ENCODE measurements around the gene NACC2.

The NACC2 gene

GRCh38 chr9:136133191-136133958 is 38.3 kb upstream of the NACC2 start:
- Histone ChIP-seq H3K9me3 (replicated peaks in 1 of 2; ENCODE audit: control insufficient read depth in 2 of 2, insufficient read depth in 1 of 2, low read depth in 1 of 2, low read length in 2 of 2) (no peaks in the 10 kb centered on the region), H3K27me3 (ENCODE audit: control insufficient read depth in 3 of 3, insufficient read depth in 3 of 3, low read depth in 1 of 3, low read length in 3 of 3) (peaks cover 3 to 89% (median 35%) of the 10 kb centered on the region in 3 experiments)
- DNase-seq (ENCODE audit: low spot score) = peak; percentile 70

GRCh38 chr9:136132512-136133050 is 37.5 kb upstream of the NACC2 start:
- Histone ChIP-seq H4K91ac (ENCODE audit: low read depth, low read length, poor library complexity) (no peak overlapping the region), H3K27ac (replicated peaks; ENCODE audit: low read length) (no peak overlapping the region), H3K23ac (ENCODE audit: low read depth, low read length, poor library complexity) (peak overlapping the region; percentile 97), H3K18ac (ENCODE audit: low read length) (peak overlapping the region; percentile 96), H3K9ac (ENCODE audit: low read depth, low read length, poor library complexity) (peak overlapping the region; percentile 70), H2BK5ac (ENCODE audit: low read length) (peak overlapping the region; percentile 97), H2BK15ac (ENCODE audit: low read length) (peak overlapping the region; percentile 49), H3K9me3 (replicated peaks in 1 of 2; ENCODE audit: control insufficient read depth in 2 of 2, insufficient read depth in 1 of 2, low read depth in 1 of 2, low read length in 2 of 2) (no peaks in the 10 kb centered on the region), H3K4ac (ENCODE audit: low read length) (no peak overlapping the region), H3K4me1 (ENCODE audit: control insufficient read depth in 2 of 2, insufficient read depth in 1 of 2, low read depth in 1 of 2, low read length in 2 of 2) (peaks cover 6 to 8% of the 10 kb centered on the region in 2 donors), H4K8ac (ENCODE audit: low read depth, low read length) (no peak overlapping the region), H2AK5ac (ENCODE audit: low read depth, low read length) (peak overlapping the region; percentile 95), H3K4me2 (ENCODE audit: insufficient read depth, low read length, poor library complexity, severe bottlenecking) (peak overlapping the region; percentile 73), H2BK120ac (ENCODE audit: low read depth, low read length) (peak overlapping the region; percentile 94), H3K27me3 (ENCODE audit: control insufficient read depth in 3 of 3, insufficient read depth in 3 of 3, low read depth in 1 of 3, low read length in 3 of 3) (peaks cover 3 to 92% (median 35%) of the 10 kb centered on the region in 3 experiments), H3K79me1 (ENCODE audit: low read depth, low read length) (peaks cover 4% of the 10 kb centered on the region), H2AFZ (ENCODE audit: low read length) (no peak overlapping the region), H3K4me3 (ENCODE audit: low read length in 2 of 2) (peak overlapping the region in 1 of 2 donors; percentile 75), H3K14ac (ENCODE audit: low read length) (peak overlapping the region; percentile 56), H2BK12ac (ENCODE audit: low read length) (peak overlapping the region; percentile 41), H3K36me3 (replicated peaks in 1 of 2; ENCODE audit: control insufficient read depth in 2 of 2, insufficient read depth in 2 of 2, low read length in 2 of 2) (no peaks in the 10 kb centered on the region)
- no CpG with 5 or more reads among the region's 52 CpGs for WGBS, 2 donors (ENCODE audit: extremely low coverage in 2 of 2, insufficient read length in 2 of 2, insufficient replicate concordance in 1 of 2)
- DNase-seq (ENCODE audit: low spot score) = no peak

More at GRCh38 chr9:136133191-136133958, 38.3 kb upstream of the NACC2 start:
- Histone ChIP-seq H2AFZ (ENCODE audit: low read length) (peak overlapping the region; percentile 86), H2BK120ac (ENCODE audit: low read depth, low read length) (peak overlapping the region; percentile 31), H3K4ac (ENCODE audit: low read length) (no peak overlapping the region), H3K4me1 (ENCODE audit: control insufficient read depth in 2 of 2, insufficient read depth in 1 of 2, low read depth in 1 of 2, low read length in 2 of 2) (peaks cover 6 to 8% of the 10 kb centered on the region in 2 donors), H2BK12ac (ENCODE audit: low read length) (peak overlapping the region; percentile 73), H3K23ac (ENCODE audit: low read depth, low read length, poor library complexity) (peak overlapping the region; percentile 25), H3K18ac (ENCODE audit: low read length) (peak overlapping the region; percentile 96), H3K79me1 (ENCODE audit: low read depth, low read length) (peaks cover 4% of the 10 kb centered on the region), H4K8ac (ENCODE audit: low read depth, low read length) (peak overlapping the region; percentile 43), H3K27ac (replicated peaks; ENCODE audit: low read length) (no peak overlapping the region), H3K36me3 (replicated peaks in 1 of 2; ENCODE audit: control insufficient read depth in 2 of 2, insufficient read depth in 2 of 2, low read length in 2 of 2) (no peaks in the 10 kb centered on the region), H2BK5ac (ENCODE audit: low read length) (peak overlapping the region; percentile 53), H3K14ac (ENCODE audit: low read length) (peak overlapping the region; percentile 56), H2BK15ac (ENCODE audit: low read length) (peak overlapping the region; percentile 98), H3K4me2 (ENCODE audit: insufficient read depth, low read length, poor library complexity, severe bottlenecking) (peak overlapping the region; percentile 73), H4K91ac (ENCODE audit: low read depth, low read length, poor library complexity) (no peak overlapping the region), H2AK5ac (ENCODE audit: low read depth, low read length) (peak overlapping the region; percentile 76), H3K4me3 (ENCODE audit: low read length in 2 of 2) (peak overlapping the region in 1 of 2 donors; percentile 70), H3K9ac (ENCODE audit: low read depth, low read length, poor library complexity) (peak overlapping the region; percentile 77)
- no CpG with 5 or more reads among the region's 69 CpGs for WGBS, 2 donors (ENCODE audit: extremely low coverage in 2 of 2, insufficient read length in 2 of 2, insufficient replicate concordance in 1 of 2)

DNA sequence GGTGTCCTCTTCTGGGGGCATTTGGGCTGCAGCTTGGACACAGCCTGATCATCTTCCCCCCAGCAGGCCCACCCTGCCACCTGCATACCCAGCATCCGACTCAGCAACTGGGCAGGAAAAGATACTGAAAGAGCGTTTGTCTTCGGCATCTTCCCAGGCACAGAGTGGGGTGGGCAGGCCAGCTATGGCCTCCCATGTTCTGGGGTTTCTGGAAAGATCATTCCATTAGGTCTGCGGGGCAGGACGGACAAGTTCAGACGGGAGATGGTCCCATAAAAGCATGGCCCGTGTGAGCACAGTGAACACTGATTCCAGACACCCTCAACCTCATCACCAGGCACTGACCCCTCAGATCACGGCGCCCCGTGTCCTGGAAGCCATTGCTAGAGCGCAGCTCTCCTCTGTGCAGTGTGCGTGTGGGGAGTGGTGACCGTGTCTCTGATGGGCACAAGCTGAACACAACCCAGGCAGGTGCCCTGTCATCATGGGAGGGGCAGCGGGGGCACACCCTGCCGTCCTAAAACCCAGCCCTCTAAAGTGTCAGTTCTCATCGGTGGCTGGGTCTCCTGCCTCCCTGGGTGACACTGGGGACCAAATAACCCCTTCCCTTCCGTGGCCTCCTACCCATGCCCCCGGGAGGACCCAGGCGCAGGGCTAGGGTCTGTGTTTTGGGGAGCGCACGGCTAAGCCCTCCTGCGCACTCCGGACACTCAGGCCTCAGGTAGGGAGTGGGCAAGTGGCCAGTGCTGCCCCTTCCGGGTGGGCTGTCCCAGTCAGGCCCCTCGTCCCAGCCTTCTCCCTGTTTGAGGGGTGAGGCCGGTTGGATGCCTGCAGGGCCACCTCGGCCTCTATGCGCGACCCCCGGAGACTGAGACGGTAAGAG is 36.8 kb upstream of the NACC2 start:
- peak overlapping the region; percentile 14 for H2BK12ac ChIP-seq (ENCODE audit: low read length)
- H3K18ac ChIP-seq (ENCODE audit: low read length) = peak overlapping the region; percentile 96
- H3K4ac ChIP-seq (ENCODE audit: low read length) = no peak overlapping the region
- H3K14ac ChIP-seq (ENCODE audit: low read length) = no peak overlapping the region
- H3K4me1 ChIP-seq (ENCODE audit: control insufficient read depth in 2 of 2, insufficient read depth in 1 of 2, low read depth in 1 of 2, low read length in 2 of 2) = peaks cover 6 to 8% of the 10 kb centered on the region in 2 donors
- peak overlapping the region; percentile 94 for H2BK120ac ChIP-seq (ENCODE audit: low read depth, low read length)
- peaks cover 3 to 92% (median 35%) of the 10 kb centered on the region in 3 experiments for H3K27me3 ChIP-seq (ENCODE audit: control insufficient read depth in 3 of 3, insufficient read depth in 3 of 3, low read depth in 1 of 3, low read length in 3 of 3)
- H3K9me3 ChIP-seq (replicated peaks in 1 of 2; ENCODE audit: control insufficient read depth in 2 of 2, insufficient read depth in 1 of 2, low read depth in 1 of 2, low read length in 2 of 2) = no peaks in the 10 kb centered on the region
- H4K91ac ChIP-seq (ENCODE audit: low read depth, low read length, poor library complexity) = peak overlapping the region; percentile 64
- no peak overlapping the region for H2AFZ ChIP-seq (ENCODE audit: low read length)
- H4K8ac ChIP-seq (ENCODE audit: low read depth, low read length) = no peak overlapping the region
- peak overlapping the region; percentile 97 for H2BK5ac ChIP-seq (ENCODE audit: low read length)
- no peaks in the 10 kb centered on the region for H3K36me3 ChIP-seq (replicated peaks in 1 of 2; ENCODE audit: control insufficient read depth in 2 of 2, insufficient read depth in 2 of 2, low read length in 2 of 2)
- no CpG with 5 or more reads among the region's 31 CpGs for WGBS, 2 donors (ENCODE audit: extremely low coverage in 2 of 2, insufficient read length in 2 of 2, insufficient replicate concordance in 1 of 2)
- H3K9ac ChIP-seq (ENCODE audit: low read depth, low read length, poor library complexity) = no peak overlapping the region
- no peak overlapping the region for H3K4me3 ChIP-seq (ENCODE audit: low read length in 2 of 2)
- H3K23ac ChIP-seq (ENCODE audit: low read depth, low read length, poor library complexity) = peak overlapping the region; percentile 97
- no peak overlapping the region for H3K27ac ChIP-seq (replicated peaks; ENCODE audit: low read length)
- peaks cover 4% of the 10 kb centered on the region for H3K79me1 ChIP-seq (ENCODE audit: low read depth, low read length)
- peak overlapping the region; percentile 95 for H2AK5ac ChIP-seq (ENCODE audit: low read depth, low read length)
- DNase-seq (ENCODE audit: low spot score) = no peak
- peak overlapping the region; percentile 18 for H3K4me2 ChIP-seq (ENCODE audit: insufficient read depth, low read length, poor library complexity, severe bottlenecking)
- H2BK15ac ChIP-seq (ENCODE audit: low read length) = peak overlapping the region; percentile 88

All from neuronal stem cell (in vitro differentiated cells).